Endothelial cell of umbilical vein (primary cell): Measurements from ENCODE around the gene CIP2A. TPM values are rescaled to one million over a fixed set of nuclear protein-coding genes. Genes with fewer than 3 reads are reported as not detected.

Source experiments
- BruUV-seq: library from RNA; stranded (reverse); fragments of 400-500 nt; replicated peaks from 2 replicates; lab custom pipeline; 2021; lab: Mats Ljungman, UMichigan
- CTCF ChIA-PET: fragments of 300-600, 350-600 bp; sonication (Branson Sonifier 250); formaldehyde crosslinking; loops from one replicate; lab custom pipeline; 2021; ENCODE audit warnings: antibody characterized with exemption, inconsistent platforms; lab: Charles Lee
- POLR2A ChIA-PET: fragments of 300-600, 350-600 bp; sonication (Branson Sonifier 250); formaldehyde crosslinking; loops from one replicate; lab custom pipeline; 2021; ENCODE audit warnings: antibody characterized with exemption, inconsistent platforms; lab: Charles Lee
- DNase-seq: peaks from one replicate; pipeline ENCODE4 v3.0.0-alpha.2; 2011; ENCODE audit warnings: low read depth, low spot score
- FAIRE-seq: peaks from 2 replicates; lab custom pipeline; 2011; peaks lifted over from hg19 to GRCh38; lab: Jason Lieb, UNC
- H2AFZ ChIP-seq: 2 replicates; pipeline ENCODE4 v1.6.0; 2012; ENCODE audit warnings: low read depth, low read length, control low read depth, inconsistent platforms
- H3K27ac ChIP-seq: 2 replicates; pipeline ENCODE4 v1.5.1; 2011; ENCODE audit warnings: low read depth, mild to moderate bottlenecking, control low read depth, low read length, moderate library complexity; ENCODE audit not compliant: insufficient read depth
- H3K27me3 ChIP-seq, 2 experiments: 2 replicates each; pipeline versions ENCODE4 v1.6.0 to v1.6.1; 2011; ENCODE audit warnings: low read length in 2 of 2, mixed read lengths in 1 of 2; ENCODE audit not compliant: control insufficient read depth in 2 of 2, insufficient read depth in 2 of 2
- H3K36me3 ChIP-seq, 2 experiments: 2 replicates in 1 of 2; 3 replicates in 1 of 2; pipeline ENCODE4 v1.5.1; 2011; ENCODE audit warnings: low read length in 2 of 2, mild to moderate bottlenecking in 1 of 2, moderate library complexity in 1 of 2; ENCODE audit not compliant: control insufficient read depth in 2 of 2, insufficient read depth in 2 of 2; ENCODE audit errors: extremely low read depth in 1 of 2
- H3K4me1 ChIP-seq: 3 replicates; pipeline ENCODE4 v1.5.1; 2011; ENCODE audit warnings: mild to moderate bottlenecking, low read length; ENCODE audit not compliant: control insufficient read depth, insufficient read depth; ENCODE audit errors: extremely low read depth
- H3K4me2 ChIP-seq: 2 replicates; pipeline ENCODE4 v1.6.1; 2011; ENCODE audit warnings: low read length, control low read depth, mixed read lengths; ENCODE audit not compliant: insufficient read depth
- H3K4me3 ChIP-seq, 3 experiments: fragments of 200-600 bp in 1 of 3; sonication (generic), shearing (Covaris generic) in 1 of 3; replicated peaks in 1 of 3; 2 replicates each; pipeline ENCODE4 v1.5.1; 2011 to 2016; ENCODE audit warnings: control low read depth in 3 of 3, low read length in 3 of 3, mild to moderate bottlenecking in 2 of 3, inconsistent platforms in 1 of 3, low read depth in 1 of 3, moderate library complexity in 1 of 3; ENCODE audit not compliant: insufficient read depth in 1 of 3
- H3K79me2 ChIP-seq: 2 replicates; pipeline ENCODE4 v1.6.0; 2012; ENCODE audit warnings: low read length, inconsistent platforms; ENCODE audit not compliant: control insufficient read depth, insufficient read depth
- H3K9ac ChIP-seq: replicated peaks from 2 replicates; pipeline ENCODE3; 2011; ENCODE audit warnings: low read length, control low read depth; ENCODE audit not compliant: insufficient read depth; ENCODE audit errors: extremely low read depth
- H3K9me1 ChIP-seq: replicated peaks from 3 replicates; pipeline ENCODE4 v1.6.0; 2011; ENCODE audit warnings: mild to moderate bottlenecking, low read length; ENCODE audit not compliant: control insufficient read depth, insufficient read depth; ENCODE audit errors: extremely low read depth
- H3K9me3 ChIP-seq: replicated peaks from 2 replicates; pipeline ENCODE4 v1.5.1; 2012; ENCODE audit warnings: low read length, inconsistent platforms; ENCODE audit not compliant: control insufficient read depth, insufficient read depth
- H4K20me1 ChIP-seq: replicated peaks from 2 replicates; pipeline ENCODE3; 2011; ENCODE audit warnings: mild to moderate bottlenecking, low read length; ENCODE audit not compliant: control insufficient read depth, insufficient read depth; ENCODE audit errors: extremely low read depth
- CTCF ChIP-seq, 2 donors: IDR thresholded peaks; 1 replicate in 1 of 2; 2 replicates in 1 of 2; pipeline ENCODE4 v1.5.1; 2011; ENCODE audit warnings: low read length in 2 of 2, mild to moderate bottlenecking in 2 of 2, moderate library complexity in 2 of 2, control low read depth in 1 of 2, inconsistent platforms in 1 of 2, low read depth in 1 of 2; ENCODE audit not compliant: insufficient read depth in 1 of 2; ENCODE audit errors: extremely low read depth in 1 of 2
- EZH2 ChIP-seq: IDR thresholded peaks from 2 replicates; pipeline ENCODE4 v1.6.1; 2012; ENCODE audit warnings: borderline replicate concordance, low read depth, mild to moderate bottlenecking, moderate library complexity, low read length, inconsistent platforms; ENCODE audit not compliant: severe bottlenecking
- FOS ChIP-seq: IDR thresholded peaks from 2 replicates; pipeline ENCODE4 v1.6.1; 2011; ENCODE audit warnings: mild to moderate bottlenecking, low read length, moderate library complexity, borderline replicate concordance; ENCODE audit not compliant: insufficient read depth
- GATA2 ChIP-seq: IDR thresholded peaks from 2 replicates; pipeline ENCODE4 v1.7.0; 2011; ENCODE audit warnings: low read depth, mild to moderate bottlenecking, moderate library complexity, mixed read lengths, low read length; ENCODE audit not compliant: insufficient read length, insufficient read depth
- JUN ChIP-seq: IDR thresholded peaks from 2 replicates; pipeline ENCODE4 v1.6.1; 2011; ENCODE audit warnings: borderline replicate concordance, low read depth; ENCODE audit not compliant: insufficient read length, insufficient read depth
- MAX ChIP-seq: IDR thresholded peaks from 2 replicates; pipeline ENCODE4 v1.6.1; 2011; ENCODE audit not compliant: insufficient read depth, insufficient read length
- MYC ChIP-seq: IDR thresholded peaks from one replicate; pipeline ENCODE4 v1.6.1; 2011; ENCODE audit warnings: mild to moderate bottlenecking, low read depth, low read length
- POLR2A ChIP-seq: IDR thresholded peaks from 2 replicates; pipeline ENCODE4 v1.6.1; 2012; ENCODE audit warnings: low read depth, mild to moderate bottlenecking, control low read depth, low read length
- POLR2AphosphoS5 ChIP-seq: IDR thresholded peaks from 2 replicates; pipeline ENCODE4 v1.6.1; 2012; ENCODE audit warnings: low read depth, mild to moderate bottlenecking, control low read depth, low read length, moderate library complexity; ENCODE audit not compliant: insufficient read depth
- dilution Hi-C: fragments of 300-500 bp; cut with MboI; formaldehyde crosslinking; loops from one replicate; pipeline ENCODE4 v1.15.0; 2019; ENCODE audit warnings: low sequenced_read_pairs; ENCODE audit not compliant: extremely low pct_ligation_motif_present
- intact Hi-C: fragments of 100-400 bp; cut with micrococcal nuclease; formaldehyde crosslinking; loops from one replicate; pipeline ENCODE4 v1.10.0; 2022
- polyA plus RNA-seq, 4 experiments: library from polyadenylated mRNA; depleted of rRNA in 3 of 4; stranded (reverse) in 3 of 4; unstranded in 1 of 4; fragments of >200 nt; gene quantifications; 2 replicates each; pipeline versions ENCODE4 v1.2.1 to v1.2.3, GENCODE V29; 2011 to 2012; ENCODE audit warnings: missing spikeins in 1 of 4
- total RNA-seq: library from RNA; stranded (reverse); gene quantifications from 2 replicates; pipeline ENCODE4 v1.2.3, GENCODE V29; 2021

CIP2A gene
- total and polyA plus RNA-seq, 2 donors (not counting 3 experiments of a cell fraction or from before 2014, with no cell fraction given) = 9.4 to 33.7 TPM

- Histone ChIP-seq H2AFZ (no peak overlapping the region), H3K4me1 (peaks cover 10% of the 10 kb centered on the region), H3K9me3 (no peaks in the 10 kb centered on the region), H3K4me3 (no peak overlapping the region), H3K9me1 (no peaks in the 10 kb centered on the region), H3K79me2 (no peaks in the 10 kb centered on the region), H3K4me2 (no peak overlapping the region), H3K27me3 (no peaks in the 10 kb centered on the region), H3K36me3 (no peaks in the 10 kb centered on the region), H3K27ac (no peak overlapping the region), H4K20me1 (no peaks in the 10 kb centered on the region), H3K9ac (no peak overlapping the region)
- intact Hi-C loops (no loop called here), dilution Hi-C loops (no loop called here)
- POLR2A ChIA-PET = no interaction called here
- CTCF ChIA-PET = no interaction called here
- DNase-seq (no peak), FAIRE-seq (no peak)
- TF ChIP-seq MYC (no peak), POLR2AphosphoS5 (no peak), CTCF (IDR thresholded peaks at IDR 0.05; ENCODE audit: extremely low read depth in 1 of 2, insufficient read depth in 1 of 2, low read depth in 1 of 2, low read length in 2 of 2) (no peak), EZH2 (no peak), FOS (no peak)
- no TSS peak for BruUV-seq
Measured at GRCh38 chr3:108605491-108605890, 16.3 kb upstream of the CIP2A start.

GRCh38 chr3:108605028-108605427 lies 15.8 kb upstream of the CIP2A start:
- no peaks in the 10 kb centered on the region for H3K36me3 ChIP-seq
- POLR2A ChIA-PET = no interaction called here
- peaks cover 10% of the 10 kb centered on the region for H3K4me1 ChIP-seq
- no peaks in the 10 kb centered on the region for H3K9me3 ChIP-seq
- H3K9ac ChIP-seq = no peak overlapping the region
- H2AFZ ChIP-seq = no peak overlapping the region
- CTCF ChIA-PET = no interaction called here
- dilution Hi-C loops = no loop called here
- FAIRE-seq (no peak), DNase-seq (no peak)
- intact Hi-C loops = no loop called here
- H3K27ac ChIP-seq = no peak overlapping the region
- TF ChIP-seq JUN (no peak), POLR2A (no peak), GATA2 (no peak), EZH2 (no peak), CTCF (IDR thresholded peaks at IDR 0.05; ENCODE audit: extremely low read depth in 1 of 2, insufficient read depth in 1 of 2, low read depth in 1 of 2, low read length in 2 of 2) (no peak), MAX (no peak)
- no peaks in the 10 kb centered on the region for H3K79me2 ChIP-seq
- no peak overlapping the region for H3K4me3 ChIP-seq
- no TSS peak for BruUV-seq
- H3K27me3 ChIP-seq = no peaks in the 10 kb centered on the region
- no peak overlapping the region for H3K4me2 ChIP-seq
- H3K9me1 ChIP-seq = no peaks in the 10 kb centered on the region
- no peaks in the 10 kb centered on the region for H4K20me1 ChIP-seq
